MCF 10A (cell line): ENCODE data around the gene DNMBP. TPM values are rescaled to one million over a fixed set of nuclear protein-coding genes. Genes with fewer than 3 reads are reported as not detected.

Experiments used
- BruUV-seq: library from RNA; stranded (reverse); fragments of 400-500 nt; replicated peaks from 2 replicates; lab custom pipeline; 2021; lab: Mats Ljungman, UMichigan
- CTCF ChIA-PET: fragments of 300-600 bp; sonication (Branson Sonifier 250); formaldehyde crosslinking; extraction: SDS; loops from one replicate; lab custom pipeline; 2021; ENCODE audit warnings: antibody characterized with exemption, inconsistent platforms; lab: Yijun Ruan, JAX
- POLR2A ChIA-PET: fragments of 300-600, 350-650 bp; sonication (Branson Sonifier 250); formaldehyde crosslinking; extraction: SDS; loops from one replicate; lab custom pipeline; 2020; ENCODE audit warnings: antibody characterized with exemption, inconsistent platforms; lab: Yijun Ruan, JAX
- DNase-seq: peaks from one replicate; pipeline ENCODE4 v3.0.0-alpha.2; 2018; ENCODE audit not compliant: unreplicated experiment
- H3K27ac Mint-ChIP-seq: one replicate; pipeline ENCODE4 v1.8.0; 2022; ENCODE audit warnings: mild to moderate bottlenecking, low read depth, mixed read lengths; ENCODE audit not compliant: unreplicated experiment
- H3K27me3 Mint-ChIP-seq: one replicate; pipeline ENCODE4 v1.8.0; 2022; ENCODE audit warnings: mixed read lengths; ENCODE audit not compliant: insufficient read depth, unreplicated experiment
- H3K36me3 Mint-ChIP-seq: one replicate; pipeline ENCODE4 v1.8.0; 2022; ENCODE audit warnings: mild to moderate bottlenecking, moderate library complexity, mixed read lengths; ENCODE audit not compliant: insufficient read depth, unreplicated experiment
- H3K4me1 Mint-ChIP-seq: one replicate; pipeline ENCODE4 v1.8.0; 2022; ENCODE audit warnings: mixed read lengths; ENCODE audit not compliant: insufficient read depth, unreplicated experiment
- H3K4me3 Mint-ChIP-seq: one replicate; pipeline ENCODE4 v1.8.0; 2022; ENCODE audit warnings: mild to moderate bottlenecking, moderate library complexity, mixed read lengths; ENCODE audit not compliant: unreplicated experiment
- H3K9me3 Mint-ChIP-seq: one replicate; pipeline ENCODE4 v1.8.0; 2022; ENCODE audit warnings: mixed read lengths; ENCODE audit not compliant: unreplicated experiment
- intact Hi-C: fragments of 100-400 bp; cut with micrococcal nuclease; formaldehyde crosslinking; loops from 2 replicates; pipeline ENCODE4 v1.14.1; 2022
- total RNA-seq: library from RNA; stranded (reverse); gene quantifications from 2 replicates; pipeline ENCODE4 v1.2.3, GENCODE V29; 2022
- TF ChIP-seq, protein P1 (sequence below): fragments of 200-600 bp; IDR thresholded peaks from one replicate; pipeline ENCODE4 v1.8.0; 2022; ENCODE audit warnings: antibody characterized with exemption, mild to moderate bottlenecking; ENCODE audit not compliant: unreplicated experiment

DNMBP gene
- total RNA-seq, 1 experiment from 2014 or later, result 11.3 TPM

GRCh38 chr10:99996671-99997648 is 12.8 kb downstream of the DNMBP start:
- H3K4me3 Mint-ChIP-seq, result peak overlapping the region; percentile 41

DNA sequence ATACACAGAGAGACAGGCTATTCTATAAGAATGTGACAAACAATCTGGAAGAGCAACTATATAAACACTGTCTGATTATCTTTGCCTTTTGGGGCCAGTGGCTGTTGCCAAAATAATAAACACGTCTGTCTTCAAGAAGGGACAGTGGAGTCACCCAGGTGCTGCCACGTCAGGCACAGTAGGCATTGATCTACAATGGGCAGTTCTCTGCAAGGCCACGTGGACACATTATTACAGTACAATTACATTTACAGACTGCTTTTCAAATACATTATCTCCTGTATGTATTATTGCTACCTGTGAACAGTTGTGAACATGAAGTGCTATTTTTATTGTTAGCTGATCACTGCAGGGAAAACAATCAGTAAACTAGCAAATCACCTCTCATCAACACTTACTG is 14.0 kb downstream of the DNMBP start:
- CTCF ChIA-PET, result interaction anchor here (0.6 to 0.9 kb wide), 6 partner anchors 12 to 309 kb away, joined by 3 to 5 read pairs (median 3); no protein-coding TSS in a partner anchor
- POLR2A ChIA-PET, result interaction anchor here (0.7 to 23.3 kb wide), 5 partner anchors 10 to 263 kb away, joined by 3 to 547 read pairs (median 16); partner anchors contain the start of gene DNMBP
- no TSS peak for BruUV-seq

More at GRCh38 chr10:99996671-99997648, 12.8 kb downstream of the DNMBP start:
- TF ChIP-seq, protein P1, sequence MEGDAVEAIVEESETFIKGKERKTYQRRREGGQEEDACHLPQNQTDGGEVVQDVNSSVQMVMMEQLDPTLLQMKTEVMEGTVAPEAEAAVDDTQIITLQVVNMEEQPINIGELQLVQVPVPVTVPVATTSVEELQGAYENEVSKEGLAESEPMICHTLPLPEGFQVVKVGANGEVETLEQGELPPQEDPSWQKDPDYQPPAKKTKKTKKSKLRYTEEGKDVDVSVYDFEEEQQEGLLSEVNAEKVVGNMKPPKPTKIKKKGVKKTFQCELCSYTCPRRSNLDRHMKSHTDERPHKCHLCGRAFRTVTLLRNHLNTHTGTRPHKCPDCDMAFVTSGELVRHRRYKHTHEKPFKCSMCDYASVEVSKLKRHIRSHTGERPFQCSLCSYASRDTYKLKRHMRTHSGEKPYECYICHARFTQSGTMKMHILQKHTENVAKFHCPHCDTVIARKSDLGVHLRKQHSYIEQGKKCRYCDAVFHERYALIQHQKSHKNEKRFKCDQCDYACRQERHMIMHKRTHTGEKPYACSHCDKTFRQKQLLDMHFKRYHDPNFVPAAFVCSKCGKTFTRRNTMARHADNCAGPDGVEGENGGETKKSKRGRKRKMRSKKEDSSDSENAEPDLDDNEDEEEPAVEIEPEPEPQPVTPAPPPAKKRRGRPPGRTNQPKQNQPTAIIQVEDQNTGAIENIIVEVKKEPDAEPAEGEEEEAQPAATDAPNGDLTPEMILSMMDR, result no peak
- Mint-ChIP-seq H3K36me3 (peaks cover 31% of the 10 kb centered on the region), H3K4me1 (peaks cover 29% of the 10 kb centered on the region), H3K27me3 (no peaks in the 10 kb centered on the region), H3K27ac (peak overlapping the region; percentile 80), H3K9me3 (no peaks in the 10 kb centered on the region)
- DNase-seq, result no peak
- POLR2A ChIA-PET, result interaction anchor here (0.6 to 23.3 kb wide), 7 partner anchors 7 to 706 kb away, joined by 3 to 547 read pairs (median 4); partner anchors contain the start of gene DNMBP
- BruUV-seq, result no TSS peak
- intact Hi-C loops, result no loop called here
- CTCF ChIA-PET, result interaction anchor here (0.7 to 1.5 kb wide), 4 partner anchors 12 to 208 kb away, joined by 3 to 5 read pairs (median 4); no protein-coding TSS in a partner anchor

GRCh38 chr10:99995269-99995668 is 14.5 kb downstream of the DNMBP start:
- DNase-seq, result no peak
- H3K36me3 Mint-ChIP-seq, result peaks cover 31% of the 10 kb centered on the region
- H3K4me1 Mint-ChIP-seq, result peaks cover 27% of the 10 kb centered on the region
- no peaks in the 10 kb centered on the region for H3K27me3 Mint-ChIP-seq
- POLR2A ChIA-PET, result interaction anchor here (0.7 to 23.3 kb wide), 6 partner anchors 8 to 262 kb away, joined by 3 to 547 read pairs (median 10); partner anchors contain the start of gene DNMBP
- BruUV-seq, result no TSS peak
- no peaks in the 10 kb centered on the region for H3K9me3 Mint-ChIP-seq
- CTCF ChIA-PET, result interaction anchor here (0.6 to 1.7 kb wide), 8 partner anchors 9 to 309 kb away, joined by 3 to 7 read pairs (median 4); no protein-coding TSS in a partner anchor
- H3K4me3 Mint-ChIP-seq, result no peak overlapping the region
- TF ChIP-seq, protein P1, result no peak
- intact Hi-C loops, result no loop called here
- H3K27ac Mint-ChIP-seq, result peak overlapping the region; percentile 81

More for the DNA sequence above, 14.0 kb downstream of the DNMBP start:
- Mint-ChIP-seq H3K27ac (no peak overlapping the region), H3K4me1 (peaks cover 27% of the 10 kb centered on the region), H3K9me3 (no peaks in the 10 kb centered on the region), H3K36me3 (peaks cover 31% of the 10 kb centered on the region), H3K4me3 (no peak overlapping the region), H3K27me3 (no peaks in the 10 kb centered on the region)
- TF ChIP-seq, protein P1, result no peak
- no peak for DNase-seq
- intact Hi-C loops, result no loop called here
